DND-41 (cell line): ENCODE measurements around the gene PIAS3.

Source experiments
- ATAC-seq: fragments of 200-7000 bp; cut with Tn5 transposase; 3 replicates; pipeline ENCODE4 v1.9.1; 2021; ENCODE audit warnings: low read depth; ENCODE audit not compliant: insufficient read depth
- DNase-seq: peaks from one replicate; pipeline ENCODE4 v3.0.0-alpha.2; 2020
- H2AFZ ChIP-seq: 2 replicates; pipeline ENCODE4 v1.6.0; 2012; ENCODE audit warnings: low read depth, low read length
- H3K27ac ChIP-seq: 2 replicates; pipeline ENCODE4 v1.5.1; 2012; ENCODE audit warnings: low read length, inconsistent platforms
- H3K27me3 ChIP-seq: fragments of 200-600 bp; sonication (generic); 2 replicates; pipeline ENCODE4 v1.6.0; 2012; ENCODE audit warnings: low read length, mild to moderate bottlenecking, inconsistent platforms; ENCODE audit not compliant: insufficient read depth, poor library complexity
- H3K36me3 ChIP-seq: 2 replicates; pipeline ENCODE4 v1.5.1; 2012; ENCODE audit warnings: low read length, inconsistent platforms; ENCODE audit not compliant: insufficient read depth
- H3K4me1 ChIP-seq: 2 replicates; pipeline ENCODE4 v1.5.1; 2012; ENCODE audit warnings: mild to moderate bottlenecking, low read length; ENCODE audit not compliant: insufficient read depth
- H3K4me2 ChIP-seq: 2 replicates; pipeline ENCODE4 v1.6.0; 2012; ENCODE audit warnings: mild to moderate bottlenecking, moderate library complexity, low read length, inconsistent platforms; ENCODE audit not compliant: insufficient read depth
- H3K4me3 ChIP-seq, 2 experiments: fragments of 200-600 bp in 1 of 2; shearing (Covaris generic) in 1 of 2; 2 replicates each; pipeline ENCODE4 v1.5.1; 2012 to 2016; ENCODE audit warnings: inconsistent platforms in 2 of 2, low read length in 2 of 2, mild to moderate bottlenecking in 2 of 2, low read depth in 1 of 2, moderate library complexity in 1 of 2
- H3K79me2 ChIP-seq: 2 replicates; pipeline ENCODE4 v1.6.0; 2012; ENCODE audit warnings: low read length, inconsistent platforms; ENCODE audit not compliant: insufficient read depth
- H3K9ac ChIP-seq: 2 replicates; pipeline ENCODE4 v1.6.0; 2012; ENCODE audit warnings: low read depth, mild to moderate bottlenecking, inconsistent platforms, low read length, moderate library complexity
- H3K9me3 ChIP-seq: 2 replicates; pipeline ENCODE4 v1.5.1; 2012; ENCODE audit warnings: low read length, moderate library complexity, mild to moderate bottlenecking, inconsistent platforms; ENCODE audit not compliant: insufficient read depth, severe bottlenecking
- H4K20me1 ChIP-seq: 2 replicates; pipeline ENCODE4 v1.6.0; 2012; ENCODE audit warnings: low read length; ENCODE audit not compliant: insufficient read depth
- EZH2 ChIP-seq: IDR thresholded peaks from 3 replicates; pipeline ENCODE4 v1.6.1; 2012; ENCODE audit warnings: borderline replicate concordance, low read depth, mild to moderate bottlenecking, moderate library complexity, low read length, inconsistent platforms; ENCODE audit not compliant: severe bottlenecking
- TF ChIP-seq, protein P1 (sequence below): IDR thresholded peaks from 2 replicates; pipeline ENCODE4 v1.5.1; 2012; ENCODE audit warnings: borderline replicate concordance, low read length, moderate library complexity, mild to moderate bottlenecking; ENCODE audit not compliant: poor library complexity, severe bottlenecking; ENCODE audit errors: extremely low read depth

Gene PIAS3

DNA sequence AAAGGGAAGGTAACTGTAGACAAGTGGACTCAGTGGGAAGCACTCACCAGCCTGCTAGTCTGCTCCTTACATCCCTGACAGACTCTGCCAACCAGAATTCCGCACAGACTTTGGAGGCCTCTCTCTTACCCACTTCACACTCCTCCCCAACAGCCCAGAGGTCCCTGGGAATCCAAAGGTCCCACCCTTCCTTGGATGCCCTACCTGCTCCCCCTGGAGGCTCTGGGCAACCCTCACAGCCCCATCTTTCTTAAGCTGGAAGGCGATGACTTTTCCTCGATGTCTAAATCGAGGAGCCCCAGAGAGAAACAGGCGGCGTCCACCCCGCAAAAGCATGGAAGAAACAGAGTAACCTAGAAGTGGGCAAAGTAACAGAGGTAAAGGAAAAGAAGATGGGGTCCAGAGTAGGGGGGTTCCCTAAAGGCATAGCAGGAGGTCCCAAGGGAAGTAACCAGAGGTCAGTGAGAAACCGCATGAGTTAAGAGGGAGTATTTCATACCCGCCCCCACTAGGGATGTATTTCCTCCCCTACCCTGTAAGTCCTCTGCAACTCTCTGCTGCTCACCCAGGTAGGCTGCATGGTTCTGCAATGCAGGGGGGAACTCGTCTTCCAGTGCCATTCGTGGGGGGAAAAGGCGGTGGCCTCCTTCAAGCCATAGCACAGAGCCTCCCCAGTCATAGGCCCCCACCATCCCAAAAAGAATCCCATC, 42.6 kb upstream of the PIAS3 start:
- H3K9ac ChIP-seq: no peak overlapping the region
- H3K36me3 ChIP-seq: no peaks in the 10 kb centered on the region
- H3K79me2 ChIP-seq: no peaks in the 10 kb centered on the region
- no peak overlapping the region for H3K4me2 ChIP-seq
- DNase-seq: no peak
- H3K4me1 ChIP-seq: no peaks in the 10 kb centered on the region
- H3K4me3 ChIP-seq: no peak overlapping the region
- no peak overlapping the region for H3K27ac ChIP-seq
- no peak for ATAC-seq
- no peaks in the 10 kb centered on the region for H4K20me1 ChIP-seq
- no peak overlapping the region for H2AFZ ChIP-seq
- peaks cover under 1% of the 10 kb centered on the region for H3K27me3 ChIP-seq
- no peaks in the 10 kb centered on the region for H3K9me3 ChIP-seq
- TF ChIP-seq EZH2: no peak
- TF ChIP-seq, protein P1, sequence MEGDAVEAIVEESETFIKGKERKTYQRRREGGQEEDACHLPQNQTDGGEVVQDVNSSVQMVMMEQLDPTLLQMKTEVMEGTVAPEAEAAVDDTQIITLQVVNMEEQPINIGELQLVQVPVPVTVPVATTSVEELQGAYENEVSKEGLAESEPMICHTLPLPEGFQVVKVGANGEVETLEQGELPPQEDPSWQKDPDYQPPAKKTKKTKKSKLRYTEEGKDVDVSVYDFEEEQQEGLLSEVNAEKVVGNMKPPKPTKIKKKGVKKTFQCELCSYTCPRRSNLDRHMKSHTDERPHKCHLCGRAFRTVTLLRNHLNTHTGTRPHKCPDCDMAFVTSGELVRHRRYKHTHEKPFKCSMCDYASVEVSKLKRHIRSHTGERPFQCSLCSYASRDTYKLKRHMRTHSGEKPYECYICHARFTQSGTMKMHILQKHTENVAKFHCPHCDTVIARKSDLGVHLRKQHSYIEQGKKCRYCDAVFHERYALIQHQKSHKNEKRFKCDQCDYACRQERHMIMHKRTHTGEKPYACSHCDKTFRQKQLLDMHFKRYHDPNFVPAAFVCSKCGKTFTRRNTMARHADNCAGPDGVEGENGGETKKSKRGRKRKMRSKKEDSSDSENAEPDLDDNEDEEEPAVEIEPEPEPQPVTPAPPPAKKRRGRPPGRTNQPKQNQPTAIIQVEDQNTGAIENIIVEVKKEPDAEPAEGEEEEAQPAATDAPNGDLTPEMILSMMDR: no peak

GRCh38 chr1:145898756-145899155, 39.9 kb upstream of the PIAS3 start:
- H4K20me1 ChIP-seq: no peaks in the 10 kb centered on the region
- H2AFZ ChIP-seq: no peak overlapping the region
- no peaks in the 10 kb centered on the region for H3K9me3 ChIP-seq
- H3K27ac ChIP-seq: no peak overlapping the region
- TF ChIP-seq EZH2: no peak
- TF ChIP-seq, protein P1: no peak
- no peak overlapping the region for H3K4me2 ChIP-seq
- H3K4me1 ChIP-seq: no peaks in the 10 kb centered on the region
- no peaks in the 10 kb centered on the region for H3K79me2 ChIP-seq
- H3K27me3 ChIP-seq: peaks cover 2% of the 10 kb centered on the region
- no peak for ATAC-seq
- H3K9ac ChIP-seq: no peak overlapping the region
- H3K4me3 ChIP-seq: no peak overlapping the region
- H3K36me3 ChIP-seq: no peaks in the 10 kb centered on the region
- no peak for DNase-seq

- TF ChIP-seq EZH2: no peak
- TF ChIP-seq, protein P1: no peak
- ATAC-seq (no peak), DNase-seq (no peak)
- H3K27ac ChIP-seq: no peak overlapping the region
- no peaks in the 10 kb centered on the region for H3K36me3 ChIP-seq
- H3K4me2 ChIP-seq: no peak overlapping the region
- no peaks in the 10 kb centered on the region for H3K9me3 ChIP-seq
- peaks cover 2% of the 10 kb centered on the region for H3K27me3 ChIP-seq
- no peak overlapping the region for H3K9ac ChIP-seq
- no peaks in the 10 kb centered on the region for H3K79me2 ChIP-seq
- no peak overlapping the region for H3K4me3 ChIP-seq
- H4K20me1 ChIP-seq: no peaks in the 10 kb centered on the region
- H2AFZ ChIP-seq: no peak overlapping the region
- H3K4me1 ChIP-seq: no peaks in the 10 kb centered on the region
Measured at GRCh38 chr1:145897969-145898368, 39.1 kb upstream of the PIAS3 start.
